A673 (cell line): ENCODE data around the gene SGSM2.

Experiments
- EZH2 ChIP-seq: fragments of 200-600 bp; sonication (generic); IDR thresholded peaks from 2 replicates; pipeline ENCODE4 v1.6.1; 2017; ENCODE audit warnings: borderline replicate concordance, low read depth, mild to moderate bottlenecking, mixed read lengths, antibody characterized with exemption, low read length; ENCODE audit not compliant: poor library complexity, severe bottlenecking
- TF ChIP-seq, protein P1 (sequence below): fragments of 300-800, 200-600 bp; sonication (generic); conservative IDR thresholded peaks from 2 replicates; pipeline ENCODE4 v1.5.1; 2017; ENCODE audit warnings: low read depth, mild to moderate bottlenecking, antibody characterized with exemption, low read length, moderate library complexity, mixed read lengths

DNA sequence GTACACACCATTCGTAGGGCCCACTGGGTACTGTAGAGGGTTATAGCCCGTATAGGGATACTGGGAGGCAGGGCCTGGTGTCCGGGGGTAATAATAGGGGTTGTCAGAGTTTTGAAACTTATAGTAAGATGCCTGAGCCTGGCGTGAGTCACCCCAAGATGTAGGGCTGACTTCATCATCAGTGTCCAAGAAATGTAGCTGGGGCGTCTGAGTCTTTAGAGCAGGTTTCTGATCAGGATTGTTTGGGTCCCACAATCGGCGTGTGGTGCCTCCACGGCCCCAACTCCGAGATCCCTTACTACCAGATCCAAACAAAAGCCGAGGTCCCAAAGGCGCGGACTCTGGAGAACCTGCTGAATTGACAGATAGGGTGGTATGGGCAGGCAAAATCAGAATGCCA lies 38.2 kb upstream of the SGSM2 start:
- TF ChIP-seq EZH2, result no peak
- TF ChIP-seq, protein P1, sequence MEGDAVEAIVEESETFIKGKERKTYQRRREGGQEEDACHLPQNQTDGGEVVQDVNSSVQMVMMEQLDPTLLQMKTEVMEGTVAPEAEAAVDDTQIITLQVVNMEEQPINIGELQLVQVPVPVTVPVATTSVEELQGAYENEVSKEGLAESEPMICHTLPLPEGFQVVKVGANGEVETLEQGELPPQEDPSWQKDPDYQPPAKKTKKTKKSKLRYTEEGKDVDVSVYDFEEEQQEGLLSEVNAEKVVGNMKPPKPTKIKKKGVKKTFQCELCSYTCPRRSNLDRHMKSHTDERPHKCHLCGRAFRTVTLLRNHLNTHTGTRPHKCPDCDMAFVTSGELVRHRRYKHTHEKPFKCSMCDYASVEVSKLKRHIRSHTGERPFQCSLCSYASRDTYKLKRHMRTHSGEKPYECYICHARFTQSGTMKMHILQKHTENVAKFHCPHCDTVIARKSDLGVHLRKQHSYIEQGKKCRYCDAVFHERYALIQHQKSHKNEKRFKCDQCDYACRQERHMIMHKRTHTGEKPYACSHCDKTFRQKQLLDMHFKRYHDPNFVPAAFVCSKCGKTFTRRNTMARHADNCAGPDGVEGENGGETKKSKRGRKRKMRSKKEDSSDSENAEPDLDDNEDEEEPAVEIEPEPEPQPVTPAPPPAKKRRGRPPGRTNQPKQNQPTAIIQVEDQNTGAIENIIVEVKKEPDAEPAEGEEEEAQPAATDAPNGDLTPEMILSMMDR, result no peak
